ENCODE results near the gene ZC2HC1B.

Gene ZC2HC1B

GRCh38 chr6:143961886-143962878, 97.9 kb downstream of the ZC2HC1B start:
- DNase-seq (ENCODE audit: low read depth in 1 of 2, low spot score in 1 of 2), result no peak

GRCh38 chr6:143963158-143963919, 99.1 kb downstream of the ZC2HC1B start:
- no peak for DNase-seq (ENCODE audit: low read depth in 1 of 2, low spot score in 1 of 2)

- no peak for DNase-seq (ENCODE audit: low read depth in 1 of 2, low spot score in 1 of 2)
These were observed 100.4 kb downstream of the ZC2HC1B start for GRCh38 chr6:143964674-143965081.

GRCh38 chr6:143965503-143966171, 101.4 kb downstream of the ZC2HC1B start:
- no peak for DNase-seq (ENCODE audit: low read depth in 1 of 2, low spot score in 1 of 2)

GRCh38 chr6:143966312-143966711, 102.0 kb downstream of the ZC2HC1B start:
- no peak for DNase-seq (ENCODE audit: low read depth in 1 of 2, low spot score in 1 of 2)

GRCh38 chr6:143967706-143968376, 103.6 kb downstream of the ZC2HC1B start:
- DNase-seq (ENCODE audit: low read depth in 1 of 2, low spot score in 1 of 2), result no peak

- no peak for DNase-seq (ENCODE audit: low read depth in 1 of 2, low spot score in 1 of 2)
These were observed 104.8 kb downstream of the ZC2HC1B start for GRCh38 chr6:143969077-143969476.

GRCh38 chr6:143970456-143971218, 106.4 kb downstream of the ZC2HC1B start:
- DNase-seq (ENCODE audit: low read depth in 1 of 2, low spot score in 1 of 2), result no peak

GRCh38 chr6:143971482-143972205, 107.4 kb downstream of the ZC2HC1B start:
- DNase-seq (ENCODE audit: low read depth in 1 of 2, low spot score in 1 of 2), result no peak

- DNase-seq (ENCODE audit: low read depth in 1 of 2, low spot score in 1 of 2), result no peak
These were observed 109.1 kb downstream of the ZC2HC1B start for GRCh38 chr6:143973097-143973966.

- no peak for DNase-seq (ENCODE audit: low read depth in 1 of 2, low spot score in 1 of 2)
These were observed 109.8 kb downstream of the ZC2HC1B start for GRCh38 chr6:143974089-143974488.

GRCh38 chr6:143976806-143977349, 112.6 kb downstream of the ZC2HC1B start:
- no peak for DNase-seq (ENCODE audit: low read depth in 1 of 2, low spot score in 1 of 2)

GRCh38 chr6:143980921-143981320, 116.6 kb downstream of the ZC2HC1B start:
- DNase-seq (ENCODE audit: low read depth in 1 of 2, low spot score in 1 of 2), result no peak

GRCh38 chr6:143982968-143983367, 118.7 kb downstream of the ZC2HC1B start:
- DNase-seq (ENCODE audit: low read depth in 1 of 2, low spot score in 1 of 2), result no peak

GRCh38 chr6:143984666-143985065, 120.4 kb downstream of the ZC2HC1B start:
- DNase-seq (ENCODE audit: low read depth in 1 of 2, low spot score in 1 of 2), result no peak

- no peak for DNase-seq (ENCODE audit: low read depth in 1 of 2, low spot score in 1 of 2)
These were observed 122.3 kb downstream of the ZC2HC1B start for GRCh38 chr6:143986463-143987065.
